Hepatocyte (in vitro differentiated cells): ENCODE data around the gene ZNG1E.
"Not testable (repeated sequence)": the region's sequence is repeated elsewhere in the genome, so short reads cannot be mapped to it uniquely, and the experiment has no call there.

Source experiments
- CTCF ChIP-seq: fragments of 200-600 bp; sonication (generic); IDR thresholded peaks from 2 replicates; pipeline ENCODE4 v1.5.1; 2016; ENCODE audit warnings: antibody characterized with exemption, mild to moderate bottlenecking; ENCODE audit not compliant: poor library complexity
- EZH2 ChIP-seq: fragments of 200-600 bp; sonication (generic); IDR thresholded peaks from 2 replicates; pipeline ENCODE4 v1.6.1; 2016; ENCODE audit warnings: antibody characterized with exemption, mild to moderate bottlenecking, borderline replicate concordance
- EZH2phosphoT487 ChIP-seq: fragments of 200-600 bp; sonication (generic); IDR thresholded peaks from one replicate; pipeline ENCODE4 v1.6.1; 2018; ENCODE audit warnings: antibody characterized with exemption, mild to moderate bottlenecking, low read depth, moderate library complexity; ENCODE audit not compliant: unreplicated experiment, severe bottlenecking

GRCh38 chr9:65737096-65737564, 61.4 kb downstream of the ZNG1E start, which contains the start of gene FOXD4L4:
- not testable (repeated sequence) for TF ChIP-seq CTCF, EZH2, EZH2phosphoT487
